DMS153 (cell line): ENCODE data around the gene CDKAL1.
"Not testable (repeated sequence)": the region's sequence is repeated elsewhere in the genome, so short reads cannot be mapped to it uniquely, and the experiment has no call there.

ENCODE experiments used
- DNase-seq: peaks from one replicate; lab custom pipeline; 2025; lab: John Stamatoyannopoulos, UW

Gene CDKAL1

DNA sequence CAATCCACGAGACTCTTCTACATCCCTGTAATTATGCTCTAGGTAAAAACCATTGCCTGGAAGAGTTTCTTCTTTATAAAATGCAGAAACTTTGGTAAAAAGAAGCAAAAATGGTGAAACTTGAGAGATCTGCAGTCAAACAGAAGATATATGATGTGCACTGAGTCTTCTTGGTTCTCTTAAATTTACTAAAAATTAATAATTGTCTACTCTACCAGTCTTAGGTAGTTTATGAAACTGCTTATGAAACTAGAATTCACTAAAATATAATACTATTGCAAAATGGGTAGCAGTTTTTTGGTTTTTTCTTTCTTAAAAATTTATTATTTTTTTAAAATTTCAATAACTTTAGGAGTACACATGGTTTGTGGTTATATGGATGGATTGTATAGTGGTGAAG, 540.2 kb downstream of the CDKAL1 start:
- no peak for DNase-seq

DNA sequence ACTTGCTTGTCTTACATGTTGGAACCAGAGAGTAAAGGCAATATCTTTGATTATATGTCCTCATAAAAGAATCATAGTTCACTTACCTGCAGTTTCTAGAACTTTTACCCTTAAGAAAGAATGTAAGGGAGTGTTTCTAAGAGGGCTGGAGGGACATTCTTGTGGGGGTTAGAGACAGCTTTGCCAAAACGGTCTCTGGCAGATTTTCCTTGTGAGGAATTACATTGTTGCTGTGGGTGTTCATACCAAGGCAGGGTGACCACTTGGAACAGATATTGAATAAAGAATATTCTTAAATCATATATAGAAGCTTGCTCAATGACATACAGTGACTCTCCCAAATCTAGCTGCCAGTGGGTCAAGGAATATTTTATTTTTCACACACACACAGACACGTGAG, 541.7 kb downstream of the CDKAL1 start:
- DNase-seq = no peak

DNA sequence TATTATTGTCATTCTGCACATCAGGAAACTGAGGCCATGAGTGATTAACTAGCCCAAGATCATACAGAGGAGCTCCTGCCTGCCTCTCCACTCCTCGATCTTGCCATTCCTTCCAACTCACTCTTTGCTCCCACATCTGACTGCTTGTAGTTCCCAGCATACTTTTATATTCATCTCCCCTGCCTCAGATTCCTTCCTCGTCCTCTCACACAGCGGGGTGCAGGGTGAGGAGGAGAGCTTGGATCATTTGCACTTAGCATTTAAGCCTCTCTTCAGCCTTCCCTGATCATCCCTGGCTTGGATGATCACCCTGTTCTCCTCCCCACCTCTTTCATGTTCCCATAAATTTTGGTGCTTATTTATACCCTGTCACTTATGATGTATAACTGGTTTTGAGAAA, 544.2 kb downstream of the CDKAL1 start:
- no peak for DNase-seq

DNA sequence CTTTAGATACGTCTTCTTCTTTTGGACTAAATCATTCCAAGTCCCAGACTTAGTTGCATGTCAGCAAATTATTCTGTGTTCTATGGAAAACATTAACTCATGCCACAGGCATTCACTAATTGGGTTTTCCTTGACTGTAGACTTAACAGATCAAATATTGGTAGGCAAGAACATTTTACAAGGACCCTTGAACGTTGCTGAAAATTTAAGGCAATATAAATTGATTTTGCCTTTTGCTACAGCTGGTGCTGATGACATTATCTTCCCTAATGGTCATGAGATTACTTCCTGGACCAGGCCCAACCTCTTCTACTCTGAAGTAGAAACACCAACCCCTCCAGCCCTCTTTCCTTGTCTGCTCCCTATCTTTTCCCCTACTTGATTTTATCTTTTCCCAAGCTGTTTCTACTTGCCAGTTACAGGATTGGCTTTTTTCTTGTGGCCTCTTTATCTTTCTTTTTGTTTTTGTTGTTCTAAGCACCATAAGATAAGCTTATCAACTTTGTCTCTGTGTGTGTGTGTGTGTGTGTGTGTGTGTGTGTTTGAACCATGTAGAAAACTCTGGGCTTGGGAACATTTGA, 545.3 kb downstream of the CDKAL1 start:
- peak; percentile 4 for DNase-seq

DNA sequence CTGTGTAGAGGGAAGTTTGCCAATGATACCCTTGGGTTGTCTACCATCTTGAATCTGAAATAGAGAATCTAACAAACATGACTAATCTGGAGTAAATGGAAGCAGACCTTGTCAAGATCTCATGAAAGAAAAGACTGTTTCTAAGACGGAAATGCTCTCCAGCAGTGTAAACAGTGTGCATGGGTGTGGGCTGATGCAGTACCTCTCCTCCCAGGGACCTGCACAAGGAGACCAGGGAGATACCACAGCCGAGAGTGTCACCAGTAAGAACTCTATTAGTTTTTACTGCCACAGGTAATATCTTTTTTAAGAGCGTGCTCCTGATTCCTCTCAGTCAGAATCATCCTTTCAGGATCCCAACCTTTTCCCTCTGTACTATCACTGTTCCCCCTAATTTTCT, 546.0 kb downstream of the CDKAL1 start:
- DNase-seq = no peak

DNA sequence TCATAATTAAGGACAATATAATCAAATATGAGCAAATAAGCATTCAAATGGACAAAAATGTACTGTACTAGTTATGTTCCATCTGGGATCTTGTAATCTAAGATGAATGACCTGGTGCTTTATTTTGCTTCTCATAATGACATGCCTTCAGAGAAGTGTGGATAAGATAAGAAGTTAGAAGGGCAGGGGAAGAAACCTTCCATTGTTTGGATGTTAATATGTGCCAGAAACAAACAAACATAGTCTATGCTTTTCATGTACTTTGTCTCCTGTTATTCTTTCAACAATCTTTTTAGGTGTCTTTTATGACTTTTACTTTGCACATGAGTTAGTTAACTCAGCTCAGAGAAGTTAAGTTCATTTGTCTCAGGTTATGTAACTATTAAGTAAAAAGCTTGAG, 547.8 kb downstream of the CDKAL1 start:
- no peak for DNase-seq

DNA sequence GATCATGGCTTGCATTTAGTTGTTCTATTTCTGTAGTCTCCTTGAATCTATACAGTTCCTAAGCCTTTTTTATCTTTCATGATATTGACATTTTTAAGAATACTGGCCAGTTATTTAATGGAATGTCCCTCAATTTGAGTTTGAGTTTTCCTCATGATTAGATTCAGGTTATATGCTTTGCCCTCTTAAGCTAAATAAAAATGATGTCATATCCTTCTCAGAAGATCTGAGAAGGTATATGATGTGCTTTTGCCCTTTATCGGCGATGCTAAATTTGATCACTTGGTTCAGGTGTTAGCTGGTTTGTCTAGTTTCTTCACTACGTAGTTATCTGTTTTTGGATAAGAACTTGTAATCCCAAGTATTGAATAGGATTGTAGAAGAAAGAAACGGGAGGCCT, 549.5 kb downstream of the CDKAL1 start:
- DNase-seq = no peak

DNA sequence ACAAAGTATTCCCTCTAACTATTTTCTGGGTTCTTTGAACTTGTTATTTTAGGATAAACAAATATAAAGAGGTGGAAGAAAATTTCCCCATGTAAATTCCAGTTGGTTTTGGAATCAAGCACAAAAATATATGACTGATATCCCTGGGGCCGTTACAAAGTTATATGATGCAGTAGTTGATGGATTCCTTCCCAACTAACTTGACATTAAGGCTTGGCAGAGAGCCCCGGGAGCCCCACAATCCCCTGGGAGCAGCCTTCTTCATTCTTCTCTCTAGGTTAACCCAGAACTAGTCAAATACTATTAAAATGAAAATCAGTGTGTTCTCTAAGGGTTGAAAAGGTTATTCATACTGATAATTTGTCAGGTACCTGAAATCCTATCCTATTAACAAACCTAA, 550.4 kb downstream of the CDKAL1 start:
- no peak for DNase-seq

DNA sequence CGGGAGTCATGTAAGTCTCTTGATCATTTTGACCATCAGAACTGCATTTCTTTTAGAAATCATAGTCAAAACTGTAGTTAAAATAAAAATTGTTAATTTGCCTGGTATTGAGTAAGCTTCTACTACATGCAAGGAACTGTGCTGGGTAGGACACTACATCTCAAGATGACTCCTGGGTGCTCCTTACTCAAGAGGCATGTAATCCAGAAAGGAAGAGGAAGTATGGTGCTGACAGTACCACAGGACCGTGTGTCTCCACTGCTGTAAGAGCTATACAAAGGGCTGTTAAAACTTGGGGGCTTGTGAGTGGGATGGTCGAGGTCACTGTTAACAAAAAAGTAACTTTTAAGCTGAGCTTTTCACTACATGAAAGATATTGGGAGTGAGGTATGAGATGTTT, 551.0 kb downstream of the CDKAL1 start:
- DNase-seq = no peak

DNA sequence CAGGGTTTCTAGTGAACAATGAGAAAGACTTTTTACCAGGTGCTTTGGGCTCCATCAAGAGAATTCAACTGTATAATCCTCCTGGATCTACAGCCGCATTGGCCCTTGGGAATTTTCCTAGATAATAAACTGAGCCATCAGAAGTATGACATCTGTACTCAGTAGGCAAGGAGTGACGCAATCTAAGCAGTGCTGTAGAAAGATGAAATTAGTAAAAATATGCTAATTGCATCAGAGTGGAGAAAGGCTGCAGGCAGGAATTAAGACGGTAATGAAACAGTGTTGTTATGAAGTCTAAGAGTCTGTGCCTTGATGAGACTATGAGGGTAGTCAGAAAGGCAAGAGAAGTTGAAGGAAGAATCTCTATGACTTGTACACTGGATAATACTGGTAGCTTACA, 551.4 kb downstream of the CDKAL1 start:
- DNase-seq = no peak

DNA sequence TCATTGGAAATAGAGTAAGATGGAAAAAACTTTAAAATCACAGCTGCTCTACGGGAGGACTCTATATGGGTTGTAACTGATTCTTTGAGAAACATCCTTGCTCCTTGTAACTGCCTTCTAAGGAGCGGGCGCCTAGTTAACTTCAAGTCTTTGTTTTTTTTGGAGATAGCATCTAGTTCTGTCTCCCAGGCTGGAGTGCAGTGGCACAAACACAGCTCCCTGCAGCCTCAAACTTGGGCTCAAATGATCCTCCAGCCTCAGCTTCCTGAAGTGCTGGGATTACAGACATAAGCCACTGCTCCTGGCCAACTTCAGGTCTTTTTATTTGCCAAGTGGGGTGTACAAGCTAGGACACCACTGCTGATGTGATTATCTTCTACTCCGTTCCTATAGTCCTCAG, 552.9 kb downstream of the CDKAL1 start:
- DNase-seq = no peak

DNA sequence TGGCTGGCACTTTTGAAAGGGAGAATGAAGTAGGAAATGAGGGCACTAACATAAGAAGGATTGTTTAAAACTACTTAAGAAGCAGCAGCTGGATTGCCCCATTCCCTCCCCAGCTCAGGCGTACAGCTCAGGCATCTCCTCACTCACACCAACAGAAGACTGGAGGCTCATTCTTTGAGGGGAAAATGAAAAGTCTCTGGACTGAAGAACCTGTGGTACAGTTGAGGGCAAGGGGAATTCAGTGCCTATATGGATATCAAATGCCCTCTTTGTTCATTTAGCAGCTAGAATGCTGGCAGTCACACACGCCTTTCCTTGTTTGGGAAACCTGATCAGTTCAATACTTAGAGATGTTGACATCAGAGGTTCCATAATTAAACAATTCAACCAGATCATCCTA, 557.2 kb downstream of the CDKAL1 start:
- no peak for DNase-seq

DNA sequence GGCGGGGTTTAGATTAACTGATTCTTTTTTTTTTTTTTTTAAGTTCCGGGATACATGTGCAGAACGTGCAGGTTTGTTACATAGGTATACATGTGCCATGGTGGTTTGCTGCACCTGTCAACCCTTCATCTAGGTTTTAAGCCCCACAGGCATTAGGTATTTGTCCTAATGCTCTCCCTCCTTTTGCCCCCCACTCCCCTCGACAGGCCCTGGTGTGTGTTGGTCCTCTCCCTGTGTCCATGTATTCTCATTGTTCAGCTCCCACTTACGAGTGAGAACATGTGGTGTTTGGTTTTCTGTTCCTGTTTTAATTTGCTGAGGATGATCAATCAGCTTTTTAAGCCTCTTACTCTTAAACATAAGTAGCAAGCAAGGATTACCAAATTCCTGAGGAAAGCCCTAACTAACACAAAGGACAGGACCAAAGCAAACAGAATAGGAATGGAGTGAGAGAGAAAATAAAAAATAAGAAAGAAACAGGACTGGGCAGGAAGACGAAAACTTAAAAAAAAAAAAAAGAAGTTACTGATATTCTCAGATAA, 558.0 kb downstream of the CDKAL1 start:
- not testable (repeated sequence) for DNase-seq

DNA sequence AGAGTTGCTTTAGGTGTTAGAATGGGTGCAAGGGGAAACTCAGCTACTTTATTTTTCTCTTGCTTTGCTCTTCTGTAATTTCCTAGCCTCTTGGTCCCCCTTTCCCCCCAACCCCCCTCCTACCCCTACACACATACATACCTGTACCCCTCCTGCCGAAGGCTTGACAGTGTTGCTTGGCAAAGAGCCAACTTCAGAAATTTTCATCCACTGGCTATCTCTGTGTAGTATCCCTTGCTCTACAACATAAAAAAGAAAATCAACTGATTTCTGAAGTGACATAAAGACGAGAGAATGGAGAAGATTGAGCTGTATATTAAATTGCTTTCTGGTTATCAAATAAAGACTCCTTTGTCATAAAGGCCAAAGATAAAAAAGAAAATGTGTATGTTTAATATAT, 561.2 kb downstream of the CDKAL1 start:
- no peak for DNase-seq

DNA sequence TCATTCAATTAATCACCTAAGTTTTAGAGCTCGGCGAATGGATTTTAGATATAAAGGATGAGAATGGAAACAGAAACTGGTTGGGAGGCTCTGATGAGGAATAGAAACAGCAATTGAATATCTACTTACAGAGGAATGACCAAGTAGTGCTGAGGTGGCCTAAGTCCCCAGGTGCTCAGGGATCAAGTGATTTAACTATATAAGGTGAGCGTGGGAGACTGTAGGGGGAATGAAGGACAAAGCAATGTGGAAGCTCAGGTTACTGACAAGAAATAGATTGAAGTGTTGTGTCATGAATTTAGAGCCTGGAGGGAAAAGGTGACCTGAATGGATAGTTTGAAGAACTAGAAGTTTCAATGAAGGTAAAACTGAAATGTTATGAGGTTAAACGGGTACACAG, 563.9 kb downstream of the CDKAL1 start:
- no peak for DNase-seq

DNA sequence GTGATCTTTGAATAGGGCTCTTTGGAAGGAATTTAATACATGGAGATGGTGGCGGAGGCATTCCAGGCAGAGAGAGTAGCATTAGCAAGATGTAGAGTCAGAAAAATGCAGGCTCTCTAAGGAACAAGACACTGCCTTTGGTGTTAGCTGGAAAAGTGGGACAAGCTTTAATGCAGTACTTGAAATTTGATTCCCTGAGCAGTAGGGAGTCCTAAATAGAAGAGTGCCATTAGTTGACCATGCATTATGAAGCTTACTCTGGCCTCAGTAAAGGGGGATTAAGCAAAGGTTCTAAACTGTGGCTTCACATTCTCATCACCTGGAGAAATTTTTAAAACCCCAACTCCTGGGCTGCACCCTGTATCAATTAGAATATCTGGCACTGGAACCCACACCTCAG, 564.5 kb downstream of the CDKAL1 start:
- DNase-seq = peak; percentile 22

DNA sequence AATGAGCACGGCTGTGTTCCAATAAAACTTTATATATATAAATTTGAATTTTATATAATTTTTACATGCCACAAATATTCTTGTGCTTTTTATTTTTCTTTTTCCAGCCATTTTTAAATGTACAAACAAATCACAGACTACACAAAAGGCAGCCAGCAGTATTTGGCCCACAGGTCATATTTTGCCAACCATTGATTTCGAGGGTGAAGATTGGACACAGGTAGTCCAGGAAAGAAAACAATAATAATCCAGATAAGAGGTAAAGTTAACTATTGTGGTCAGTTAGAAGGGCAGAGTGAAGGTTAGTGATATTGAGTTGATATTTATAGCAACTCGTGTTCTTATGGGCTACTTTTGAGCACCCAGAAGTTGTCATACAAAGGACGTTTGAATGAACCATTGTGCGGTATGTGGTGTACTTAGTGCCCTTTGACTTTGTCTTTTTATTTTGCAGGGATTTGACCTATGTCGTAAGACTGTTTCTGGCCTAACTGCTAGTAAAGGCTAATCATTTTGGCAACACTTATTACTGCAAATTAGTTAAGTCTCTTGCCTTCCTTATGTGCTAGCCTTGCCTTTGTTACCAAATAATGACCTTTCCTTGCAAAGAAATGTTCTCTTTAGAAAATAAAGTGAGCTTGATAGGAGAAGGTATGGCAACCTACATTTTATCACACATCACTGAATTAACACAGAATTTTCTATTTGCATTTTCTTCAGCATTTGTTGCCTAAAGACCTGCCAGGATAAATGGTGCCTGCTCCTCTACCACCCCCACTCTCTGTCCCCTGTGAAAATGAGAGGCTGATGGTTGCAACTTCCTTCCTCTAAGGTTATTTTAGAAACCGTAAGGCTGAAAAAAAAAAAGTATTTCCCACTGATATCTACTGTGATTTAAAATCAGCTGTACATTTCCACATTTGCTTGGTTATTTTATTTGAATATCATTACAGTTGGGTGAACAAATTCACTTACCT, 565.4 kb downstream of the CDKAL1 start:
- DNase-seq = no peak

DNA sequence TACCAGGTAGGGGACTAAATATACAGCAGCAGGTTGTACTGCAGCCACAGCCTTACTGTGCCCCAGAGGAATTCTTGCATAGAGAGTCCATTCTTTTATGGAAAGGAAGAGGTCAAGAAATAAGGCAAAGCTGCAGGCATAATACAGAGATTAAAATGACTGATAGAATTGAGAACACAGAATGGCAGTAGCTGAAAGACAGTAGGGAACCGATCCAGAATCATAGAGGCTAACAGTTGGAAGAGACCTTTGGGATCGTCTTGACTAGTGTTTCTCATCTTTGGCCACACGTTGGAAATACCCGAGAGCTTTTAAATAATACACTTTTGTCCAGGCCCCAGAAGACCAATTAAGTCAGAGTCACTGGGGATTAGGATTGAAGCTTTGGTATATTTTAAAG, 566.7 kb downstream of the CDKAL1 start:
- no peak for DNase-seq

DNA sequence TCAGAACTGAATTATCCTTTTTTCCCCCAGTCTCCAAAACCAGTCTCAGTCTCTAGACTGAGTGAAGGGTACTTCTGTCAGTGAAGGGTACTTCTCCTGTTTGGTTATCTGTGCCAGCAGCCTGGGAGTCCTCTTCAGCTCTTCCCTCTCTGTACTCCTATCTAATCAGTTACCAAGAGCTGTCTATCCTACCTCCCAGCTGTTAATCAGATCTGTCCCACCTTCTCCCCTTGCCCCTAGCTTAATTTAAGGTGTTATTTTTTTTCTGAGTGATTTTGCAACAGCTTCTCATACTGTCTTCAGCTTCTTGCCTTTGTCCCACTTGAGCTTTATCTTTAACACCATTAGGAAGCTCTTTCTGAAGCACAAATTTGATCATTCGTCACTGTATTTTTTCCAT, 567.4 kb downstream of the CDKAL1 start:
- DNase-seq = peak; percentile 10

DNA sequence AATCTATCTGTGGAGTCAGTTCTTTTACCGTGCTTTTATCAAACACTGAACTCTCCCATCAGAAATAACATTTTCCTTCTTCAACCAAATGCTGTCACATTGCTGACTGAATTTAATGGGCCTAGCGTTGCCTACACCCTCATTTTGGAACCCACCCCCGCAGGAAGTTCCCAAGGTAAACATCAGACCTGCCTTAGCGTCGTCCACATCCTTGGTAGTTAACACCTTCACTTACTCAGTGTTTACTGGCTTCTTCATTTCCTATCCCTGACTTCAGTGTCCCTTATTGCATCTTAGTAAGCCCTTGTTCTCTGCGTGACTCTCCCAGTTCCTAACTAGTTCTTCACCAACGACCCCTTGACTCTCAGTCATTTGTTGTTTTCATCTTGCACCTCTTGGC, 567.9 kb downstream of the CDKAL1 start:
- DNase-seq = no peak

DNA sequence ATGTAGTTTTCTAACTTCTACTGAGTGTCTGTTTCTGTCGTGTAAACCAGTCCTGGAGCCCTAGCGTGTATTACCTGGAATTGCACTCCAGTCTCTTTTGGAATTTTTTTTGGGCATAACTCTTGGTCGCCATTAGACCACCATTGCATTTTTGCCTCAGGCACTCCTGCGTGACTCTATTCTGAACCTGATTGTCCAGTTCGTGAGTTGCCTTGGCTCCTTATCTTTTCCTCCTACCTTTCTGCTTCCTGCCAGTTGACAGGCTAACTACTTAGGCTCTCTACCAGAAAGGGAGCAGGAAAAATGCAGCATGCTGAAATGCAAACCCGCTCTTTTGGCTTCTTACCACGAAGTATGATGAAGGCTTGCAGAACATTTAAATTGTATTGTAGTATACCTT, 568.4 kb downstream of the CDKAL1 start:
- DNase-seq = no peak

DNA sequence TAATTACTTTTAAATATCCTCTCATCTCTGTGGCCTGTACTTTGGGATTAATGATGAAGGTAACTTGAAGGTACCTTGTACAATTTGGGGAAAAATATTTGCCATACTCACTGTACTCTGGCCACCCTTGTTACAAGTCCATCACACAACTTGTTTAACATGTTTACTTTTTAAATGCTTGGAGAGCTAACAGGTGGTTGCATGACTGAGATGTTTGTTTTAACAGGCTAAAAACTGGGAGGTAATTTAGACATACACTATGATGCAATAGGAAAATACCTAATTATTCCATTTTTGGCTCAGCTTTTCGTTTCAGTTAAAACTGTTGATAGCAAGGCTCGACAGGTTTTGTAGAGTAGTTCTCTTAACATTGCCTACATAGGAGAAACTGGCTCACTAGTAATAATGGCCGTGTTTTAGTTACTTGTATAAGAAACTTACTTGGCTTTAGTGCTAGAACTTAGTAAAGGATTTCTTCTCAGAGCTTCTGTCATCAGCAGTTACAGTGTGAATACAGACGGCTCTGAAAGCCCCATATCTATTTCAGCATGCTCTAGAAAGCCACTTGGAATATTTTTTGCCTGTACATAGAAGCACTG, 569.5 kb downstream of the CDKAL1 start:
- DNase-seq = peak; percentile 74

DNA sequence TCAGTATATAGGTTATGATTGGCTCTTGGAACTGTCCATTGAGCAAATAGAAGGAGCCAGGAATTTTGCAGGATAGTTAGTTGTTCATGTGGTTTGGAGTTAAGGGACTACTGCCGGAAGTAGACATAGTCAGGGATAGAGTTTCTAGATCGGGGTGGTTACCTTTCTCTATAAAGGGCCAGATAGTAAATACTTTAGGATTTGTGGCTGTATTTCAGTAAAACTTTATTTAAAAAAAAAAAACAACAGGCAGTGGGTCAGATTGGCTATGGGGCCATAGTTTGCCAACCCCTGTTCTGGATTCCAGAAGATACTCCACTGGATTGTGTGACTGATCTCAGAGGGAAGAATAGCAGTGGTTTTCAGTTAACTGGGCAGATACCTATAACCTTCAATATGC, 570.0 kb downstream of the CDKAL1 start:
- DNase-seq = no peak
